GM23248 (cell line): ENCODE data around the gene TBC1D21. TPM values are rescaled to one million over a fixed set of nuclear protein-coding genes. Genes with fewer than 3 reads are reported as not detected.

Source experiments
- DNase-seq: peaks from one replicate; pipeline ENCODE4 v3.0.0-alpha.2; 2015
- H2AFZ ChIP-seq: fragments of 200-600 bp; sonication (generic); 2 replicates; pipeline ENCODE4 v1.6.1; 2016; ENCODE audit warnings: antibody characterized with exemption
- H3F3A ChIP-seq: fragments of 200-600 bp; sonication (generic); 2 replicates; pipeline ENCODE4 v1.6.1; 2016; ENCODE audit warnings: mild to moderate bottlenecking, antibody characterized with exemption, mixed run types; ENCODE audit not compliant: insufficient read depth
- H3K27ac ChIP-seq: fragments of 200-600 bp; sonication (generic); 2 replicates; pipeline ENCODE4 v1.5.1; 2016; ENCODE audit warnings: mild to moderate bottlenecking
- H3K27me3 ChIP-seq: fragments of 200-600 bp; sonication (generic); replicated peaks from 2 replicates; pipeline ENCODE4 v1.6.1; 2016; ENCODE audit warnings: mild to moderate bottlenecking; ENCODE audit not compliant: insufficient read depth
- H3K36me3 ChIP-seq: fragments of 200-600 bp; sonication (generic); 2 replicates; pipeline ENCODE4 v1.6.1; 2016; ENCODE audit warnings: low read depth, mild to moderate bottlenecking
- H3K4me1 ChIP-seq: fragments of 200-600 bp; sonication (generic); 2 replicates; pipeline ENCODE4 v1.6.1; 2016; ENCODE audit warnings: mild to moderate bottlenecking; ENCODE audit not compliant: insufficient read depth
- H3K4me2 ChIP-seq: fragments of 200-600 bp; sonication (generic); one replicate; pipeline ENCODE4 v1.6.1; 2016; ENCODE audit warnings: mild to moderate bottlenecking; ENCODE audit not compliant: unreplicated experiment
- H3K4me3 ChIP-seq: fragments of 200-600 bp; sonication (generic); 2 replicates; pipeline ENCODE4 v1.5.1; 2016; ENCODE audit warnings: mild to moderate bottlenecking
- H3K79me2 ChIP-seq: fragments of 200-600 bp; sonication (generic); 2 replicates; pipeline ENCODE4 v1.6.1; 2016; ENCODE audit warnings: mild to moderate bottlenecking; ENCODE audit not compliant: insufficient read depth
- H3K9ac ChIP-seq: fragments of 200-600 bp; sonication (generic); 2 replicates; pipeline ENCODE4 v1.6.1; 2016; ENCODE audit warnings: mild to moderate bottlenecking
- H3K9me2 ChIP-seq: fragments of 200-600 bp; sonication (generic); 2 replicates; pipeline ENCODE4 v1.6.1; 2016; ENCODE audit warnings: mixed run types, mild to moderate bottlenecking, moderate library complexity; ENCODE audit not compliant: insufficient read depth
- H3K9me3 ChIP-seq: fragments of 200-600 bp; sonication (generic); one replicate; pipeline ENCODE4 v1.6.1; 2017; ENCODE audit warnings: low read depth
- H4K20me1 ChIP-seq: fragments of 200-600 bp; sonication (generic); 2 replicates; pipeline ENCODE4 v1.6.0; 2016; ENCODE audit not compliant: insufficient read depth
- EZH2 ChIP-seq: fragments of 200-600 bp; sonication (generic); IDR thresholded peaks from 2 replicates; pipeline ENCODE4 v1.6.1; 2018; ENCODE audit warnings: antibody characterized with exemption, mild to moderate bottlenecking; ENCODE audit not compliant: insufficient read depth, poor library complexity, severe bottlenecking
- EZH2phosphoT487 ChIP-seq: fragments of 200-600 bp; sonication (generic); IDR thresholded peaks from 2 replicates; pipeline ENCODE4 v1.6.1; 2018; ENCODE audit warnings: antibody characterized with exemption, moderate library complexity, mild to moderate bottlenecking, low read depth; ENCODE audit not compliant: insufficient read depth
- WGBS, 2 experiments: methylation state at CpG; one replicate each; pipeline ENCODE4 v1.1.6; 2015 to 2017; ENCODE audit warnings: low lambda C conversion rate in 2 of 2, low coverage in 1 of 2; ENCODE audit errors: missing lambda C conversion rate in 2 of 2; 5-methylcytosine and 5-hydroxymethylcytosine counted together
- in situ Hi-C: fragments of 300-500 bp; cut with MboI; formaldehyde crosslinking; loops from 2 replicates; pipeline ENCODE4 v1.15.0; 2020
- polyA plus RNA-seq: library from polyadenylated mRNA; unstranded; fragments of >200 nt; fragmentation: Nextera tagmentation; extraction: Ambion mirVana; gene quantifications from 2 replicates; pipeline ENCODE4 v1.2.1, GENCODE V29; 2016
- total RNA-seq: library from RNA; depleted of rRNA; stranded (reverse); fragments of >200 nt; shearing (Covaris generic); gene quantifications from 2 replicates; pipeline ENCODE4 v1.2.3, GENCODE V29; 2014

TBC1D21 gene
- total and polyA plus RNA-seq, 2 experiments from 2014 or later, result not detected

DNA sequence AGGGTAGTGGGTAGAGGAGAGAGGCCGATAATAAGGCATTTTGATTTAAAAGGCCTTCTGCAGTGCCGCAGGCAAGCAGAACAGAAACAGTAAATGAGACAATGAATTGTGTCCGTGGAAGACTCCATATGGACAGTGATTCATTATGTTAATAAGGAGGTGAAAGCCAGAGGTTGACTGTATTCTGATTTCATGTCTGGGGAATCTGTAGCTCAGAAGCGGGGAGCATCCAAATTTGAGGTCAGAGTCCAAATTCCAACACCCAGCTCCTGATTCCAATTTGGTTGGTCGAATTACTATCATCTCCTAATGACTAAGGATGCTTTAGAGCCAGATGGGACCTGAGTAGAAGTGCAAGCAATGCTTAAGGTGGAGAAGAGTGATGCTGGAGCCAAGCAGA is 1.0 kb upstream of the TBC1D21 start:
- WGBS, 2 experiments, result 18% methylated on average over 5 of the region's 5 CpGs
- Histone ChIP-seq H3K9me2 (no peaks in the 10 kb centered on the region), H3K4me1 (peaks cover 12% of the 10 kb centered on the region)

DNA sequence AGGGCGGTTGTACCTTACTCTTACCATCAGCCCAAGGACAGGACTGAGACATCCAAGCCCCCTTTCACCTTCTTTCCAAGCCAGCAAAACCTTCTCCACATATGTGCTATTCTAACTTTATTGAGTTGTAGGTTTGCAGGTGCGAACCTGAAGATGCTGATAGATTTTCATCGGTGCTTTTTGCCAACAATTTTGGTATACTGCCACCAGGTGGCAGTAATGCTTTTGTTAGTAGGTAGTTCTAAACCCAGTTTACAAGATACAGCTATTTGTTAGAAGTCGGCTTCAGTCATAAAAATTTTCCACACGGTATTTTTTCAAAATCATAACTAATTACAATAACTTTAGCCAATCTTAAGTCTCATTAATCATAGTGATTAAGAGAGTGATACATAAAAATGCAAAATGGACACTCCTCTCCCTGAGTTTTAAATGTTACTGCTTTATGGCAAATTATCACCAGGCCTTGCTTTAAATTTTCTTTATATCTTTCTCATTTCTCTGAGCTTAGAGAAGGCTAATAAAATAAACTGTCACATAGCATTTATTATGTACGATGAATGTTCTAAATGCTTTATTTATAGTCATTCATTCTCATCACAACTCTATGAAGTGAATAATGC is 636 bp downstream of the TBC1D21 start:
- no peak for TF ChIP-seq EZH2
- no peak for TF ChIP-seq EZH2phosphoT487
- H3K4me2 ChIP-seq, result no peak overlapping the region
- peak; percentile 64 for DNase-seq
- H3F3A ChIP-seq, result peaks cover 10% of the 10 kb centered on the region
- peaks cover 6% of the 10 kb centered on the region for H3K27me3 ChIP-seq
- peaks cover 12% of the 10 kb centered on the region for H3K4me1 ChIP-seq
- H3K9me2 ChIP-seq, result no peaks in the 10 kb centered on the region
- no peaks in the 10 kb centered on the region for H3K36me3 ChIP-seq
- in situ Hi-C loops, result no loop called here
- no peaks in the 10 kb centered on the region for H3K9me3 ChIP-seq
- H3K79me2 ChIP-seq, result no peaks in the 10 kb centered on the region
- H3K9ac ChIP-seq, result no peak overlapping the region
- no peak overlapping the region for H3K4me3 ChIP-seq
- H2AFZ ChIP-seq, result no peak overlapping the region
- no peaks in the 10 kb centered on the region for H4K20me1 ChIP-seq
- WGBS, 2 experiments, result 33 to 38% methylated on average over 6 of the region's 6 CpGs
- H3K27ac ChIP-seq, result no peak overlapping the region

More for the DNA sequence above, 1.0 kb upstream of the TBC1D21 start:
- H3K27me3 ChIP-seq, result peaks cover 18% of the 10 kb centered on the region
- DNase-seq, result peak; percentile 81
- no peak overlapping the region for H3K4me3 ChIP-seq
- H3K9ac ChIP-seq, result no peak overlapping the region
- TF ChIP-seq EZH2, result no peak
- no peak for TF ChIP-seq EZH2phosphoT487
- no peak overlapping the region for H2AFZ ChIP-seq
- H3K4me2 ChIP-seq, result peak overlapping the region; percentile 44
- no peaks in the 10 kb centered on the region for H3K36me3 ChIP-seq
- in situ Hi-C loops, result no loop called here
- H3K9me3 ChIP-seq, result no peaks in the 10 kb centered on the region
- no peaks in the 10 kb centered on the region for H4K20me1 ChIP-seq
- no peaks in the 10 kb centered on the region for H3K79me2 ChIP-seq
- H3K27ac ChIP-seq, result no peak overlapping the region
- H3F3A ChIP-seq, result peaks cover 10% of the 10 kb centered on the region

DNA sequence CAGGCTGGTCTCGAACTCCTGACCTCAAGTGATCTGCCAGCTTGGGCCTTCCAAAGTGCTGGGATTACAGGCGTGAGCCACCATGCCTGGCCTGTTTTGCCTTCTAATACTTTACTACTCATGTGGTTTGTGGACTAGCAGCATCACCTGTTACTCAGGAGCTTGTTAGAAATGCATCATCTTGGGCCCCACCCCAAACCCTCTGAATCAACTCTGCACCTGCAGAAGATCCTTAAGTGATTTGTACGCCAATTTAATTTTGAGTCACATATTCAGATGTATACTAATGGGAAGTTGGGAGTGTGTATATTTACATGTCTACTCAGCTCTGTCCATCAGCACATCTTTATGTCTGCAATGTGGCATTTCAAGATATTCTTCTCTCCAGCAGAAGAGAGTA is 6.1 kb downstream of the TBC1D21 start:
- no peaks in the 10 kb centered on the region for H3K36me3 ChIP-seq
- no peaks in the 10 kb centered on the region for H3F3A ChIP-seq
- no peak for TF ChIP-seq EZH2
- no peak for TF ChIP-seq EZH2phosphoT487
- no peaks in the 10 kb centered on the region for H3K4me1 ChIP-seq
- DNase-seq, result no peak
- no peaks in the 10 kb centered on the region for H3K79me2 ChIP-seq
- H3K9me2 ChIP-seq, result no peaks in the 10 kb centered on the region
- no peak overlapping the region for H2AFZ ChIP-seq
- no peak overlapping the region for H3K9ac ChIP-seq
- no peak overlapping the region for H3K4me2 ChIP-seq
- in situ Hi-C loops, result no loop called here
- no peak overlapping the region for H3K27ac ChIP-seq
- H4K20me1 ChIP-seq, result no peaks in the 10 kb centered on the region
- H3K4me3 ChIP-seq, result no peak overlapping the region
- 59 to 67% methylated on average over 3 of the region's 3 CpGs for WGBS, 2 experiments
- no peaks in the 10 kb centered on the region for H3K9me3 ChIP-seq
- peaks cover 7% of the 10 kb centered on the region; the same call in 1 of the 2 replicates for H3K27me3 ChIP-seq

DNA sequence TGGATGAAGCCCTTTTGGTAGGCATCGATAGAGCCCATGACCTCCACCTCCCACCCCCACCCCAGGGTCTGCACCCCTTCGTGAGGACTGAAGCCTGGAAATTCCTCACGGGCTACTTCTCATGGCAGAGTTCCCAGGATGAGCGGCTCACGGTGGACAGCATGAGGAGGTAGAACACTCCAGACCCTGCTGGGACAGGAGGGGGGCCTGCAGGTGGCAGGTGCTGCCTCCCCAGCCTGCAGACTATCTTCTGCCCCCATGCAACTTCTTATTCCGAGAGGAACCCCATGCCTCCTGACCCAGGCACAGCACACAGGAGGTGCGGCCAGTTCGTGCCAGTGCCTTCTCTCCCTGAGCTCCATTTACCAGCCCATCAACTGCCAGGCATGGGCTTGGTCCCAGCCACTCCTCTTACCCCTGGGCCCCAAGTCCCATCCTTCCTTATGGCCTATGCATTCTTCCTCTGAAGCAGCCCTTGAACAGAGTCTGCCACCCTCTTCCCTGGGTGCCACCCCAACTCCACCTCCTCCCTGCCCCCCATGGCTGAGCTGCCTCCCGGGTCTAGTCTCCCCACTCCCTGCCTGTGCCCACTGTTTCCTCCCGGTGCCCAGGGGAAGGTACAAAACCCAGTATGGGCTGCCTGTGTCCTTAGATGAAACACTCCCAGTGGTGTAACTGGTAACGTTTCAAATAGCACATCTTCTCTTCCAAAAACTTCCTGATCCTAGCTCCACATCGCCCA is 8.4 kb downstream of the TBC1D21 start:
- Histone ChIP-seq H3K27ac (no peak overlapping the region), H3K4me3 (no peak overlapping the region), H3K4me2 (no peak overlapping the region), H3K9me3 (no peaks in the 10 kb centered on the region), H2AFZ (no peak overlapping the region), H3K79me2 (no peaks in the 10 kb centered on the region), H3F3A (no peaks in the 10 kb centered on the region), H3K36me3 (no peaks in the 10 kb centered on the region), H3K4me1 (no peaks in the 10 kb centered on the region), H4K20me1 (no peaks in the 10 kb centered on the region), H3K9me2 (no peaks in the 10 kb centered on the region), H3K27me3 (peaks cover 7% of the 10 kb centered on the region; the same call in 1 of the 2 replicates), H3K9ac (no peak overlapping the region)
- no peak for TF ChIP-seq EZH2phosphoT487
- no peak for TF ChIP-seq EZH2
- 56 to 67% methylated on average over 9 to 12 of the region's 12 CpGs for WGBS, 2 experiments
- in situ Hi-C loops, result no loop called here
- DNase-seq, result no peak
